ENCODE results near the gene FMN1.
A peak's percentile ranks its signal among the peaks of the same experiment; 100 is the strongest.

FMN1 gene

GRCh38 chr15:32723171-32723948, 471.2 kb downstream of the FMN1 start:
- H3K9ac ChIP-seq = no peak overlapping the region; the same call in 1 of the 2 replicates
- no peaks in the 10 kb centered on the region for H3K27me3 ChIP-seq (ENCODE audit: insufficient read depth, low read depth)
- no peaks in the 10 kb centered on the region for H4K20me1 ChIP-seq (ENCODE audit: insufficient read depth)
- peak overlapping the region; percentile 91 for H3K4me2 ChIP-seq
- no peak overlapping the region for H3K4me3 ChIP-seq (IDR thresholded peaks at IDR 0.05; ENCODE audit: insufficient read depth, low read depth, low read length)
- peaks cover 36% of the 10 kb centered on the region for H3K4me1 ChIP-seq (ENCODE audit: low read depth, poor library complexity, severe bottlenecking)
- no peak for TF ChIP-seq CTCF (conservative IDR thresholded peaks at IDR 0.05; ENCODE audit: low read depth, low read length)
- no peaks in the 10 kb centered on the region for H3K79me2 ChIP-seq (ENCODE audit: insufficient read depth, low read depth)
- no peaks in the 10 kb centered on the region for H3K36me3 ChIP-seq (ENCODE audit: insufficient read depth)
- H2AFZ ChIP-seq (ENCODE audit: low read depth) = peak overlapping the region; percentile 31
- H3K27ac ChIP-seq = peak overlapping the region; percentile 33

- no peaks in the 10 kb centered on the region for H4K20me1 ChIP-seq (ENCODE audit: insufficient read depth)
These were observed 472.4 kb downstream of the FMN1 start for GRCh38 chr15:32722136-32722535.

GRCh38 chr15:32721596-32721995, 472.9 kb downstream of the FMN1 start:
- no peak overlapping the region for H2AFZ ChIP-seq (ENCODE audit: low read depth)

More at GRCh38 chr15:32722136-32722535, 472.4 kb downstream of the FMN1 start:
- peak overlapping the region; percentile 91; the same call in 1 of the 2 replicates for H3K4me2 ChIP-seq
- H3K4me1 ChIP-seq (ENCODE audit: low read depth, poor library complexity, severe bottlenecking) = peaks cover 36% of the 10 kb centered on the region
- no peak overlapping the region for H2AFZ ChIP-seq (ENCODE audit: low read depth)
- no peaks in the 10 kb centered on the region for H3K36me3 ChIP-seq (ENCODE audit: insufficient read depth)
- no peak overlapping the region; the same call in 1 of the 2 replicates for H3K27ac ChIP-seq
- no peak overlapping the region for H3K9ac ChIP-seq
- no peak for TF ChIP-seq CTCF (conservative IDR thresholded peaks at IDR 0.05; ENCODE audit: low read depth, low read length)
- H3K27me3 ChIP-seq (ENCODE audit: insufficient read depth, low read depth) = no peaks in the 10 kb centered on the region
- H3K4me3 ChIP-seq (IDR thresholded peaks at IDR 0.05; ENCODE audit: insufficient read depth, low read depth, low read length) = no peak overlapping the region
- H3K79me2 ChIP-seq (ENCODE audit: insufficient read depth, low read depth) = no peaks in the 10 kb centered on the region

More at GRCh38 chr15:32721596-32721995, 472.9 kb downstream of the FMN1 start:
- Histone ChIP-seq H3K27ac (no peak overlapping the region), H3K9ac (no peak overlapping the region), H3K4me2 (no peak overlapping the region; the same call in 1 of the 2 replicates), H3K4me3 (IDR thresholded peaks at IDR 0.05; ENCODE audit: insufficient read depth, low read depth, low read length) (no peak overlapping the region), H3K36me3 (ENCODE audit: insufficient read depth) (no peaks in the 10 kb centered on the region), H3K79me2 (ENCODE audit: insufficient read depth, low read depth) (no peaks in the 10 kb centered on the region), H3K4me1 (ENCODE audit: low read depth, poor library complexity, severe bottlenecking) (peaks cover 36% of the 10 kb centered on the region), H4K20me1 (ENCODE audit: insufficient read depth) (no peaks in the 10 kb centered on the region), H3K27me3 (ENCODE audit: insufficient read depth, low read depth) (no peaks in the 10 kb centered on the region)
- TF ChIP-seq CTCF (conservative IDR thresholded peaks at IDR 0.05; ENCODE audit: low read depth, low read length) = no peak
